ENCODE data around the gene CCDC192.

GRCh38 chr5:127834094-127834531 is 130.9 kb downstream of the CCDC192 start:
- no peak for TF ChIP-seq POLR2A (IDR thresholded peaks at IDR 0.05)
- TF ChIP-seq, protein P1, sequence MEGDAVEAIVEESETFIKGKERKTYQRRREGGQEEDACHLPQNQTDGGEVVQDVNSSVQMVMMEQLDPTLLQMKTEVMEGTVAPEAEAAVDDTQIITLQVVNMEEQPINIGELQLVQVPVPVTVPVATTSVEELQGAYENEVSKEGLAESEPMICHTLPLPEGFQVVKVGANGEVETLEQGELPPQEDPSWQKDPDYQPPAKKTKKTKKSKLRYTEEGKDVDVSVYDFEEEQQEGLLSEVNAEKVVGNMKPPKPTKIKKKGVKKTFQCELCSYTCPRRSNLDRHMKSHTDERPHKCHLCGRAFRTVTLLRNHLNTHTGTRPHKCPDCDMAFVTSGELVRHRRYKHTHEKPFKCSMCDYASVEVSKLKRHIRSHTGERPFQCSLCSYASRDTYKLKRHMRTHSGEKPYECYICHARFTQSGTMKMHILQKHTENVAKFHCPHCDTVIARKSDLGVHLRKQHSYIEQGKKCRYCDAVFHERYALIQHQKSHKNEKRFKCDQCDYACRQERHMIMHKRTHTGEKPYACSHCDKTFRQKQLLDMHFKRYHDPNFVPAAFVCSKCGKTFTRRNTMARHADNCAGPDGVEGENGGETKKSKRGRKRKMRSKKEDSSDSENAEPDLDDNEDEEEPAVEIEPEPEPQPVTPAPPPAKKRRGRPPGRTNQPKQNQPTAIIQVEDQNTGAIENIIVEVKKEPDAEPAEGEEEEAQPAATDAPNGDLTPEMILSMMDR (IDR thresholded peaks at IDR 0.05) = no peak
